Measurements from ENCODE around the gene AK6. TPM values are rescaled to one million over a fixed set of nuclear protein-coding genes. Genes with fewer than 3 reads are reported as not detected.

AK6 gene
- total RNA-seq, 2 experiments from 2014 or later: 54.9 to 85.7 TPM

- Histone ChIP-seq H3K4me3 (ENCODE audit: low read depth, low read length, poor library complexity, severe bottlenecking) (peak overlapping the region; percentile 84), H3K27ac (ENCODE audit: low read depth, low read length, poor library complexity, severe bottlenecking) (peak overlapping the region; percentile 88), H3K4me1 (ENCODE audit: insufficient read depth, low read length, poor library complexity, severe bottlenecking) (peaks cover 50% of the 10 kb centered on the region), H3K4me2 (ENCODE audit: low read length) (peak overlapping the region; percentile 90), H3K79me2 (ENCODE audit: insufficient read depth, low read depth, low read length) (peaks cover 93% of the 10 kb centered on the region), H2AFZ (ENCODE audit: low read length) (peak overlapping the region; percentile 43; the same call in 1 of the 2 replicates), H3K9me3 (ENCODE audit: low read length) (no peaks in the 10 kb centered on the region), H4K20me1 (ENCODE audit: insufficient read depth, low read length) (peaks cover 12% of the 10 kb centered on the region), H3K36me3 (ENCODE audit: insufficient read depth, low read length) (peaks cover 59% of the 10 kb centered on the region), H3K9me2 (ENCODE audit: insufficient read depth, low read length) (no peaks in the 10 kb centered on the region)
- ChIA-PET CTCF (ENCODE audit: unreplicated experiment) (no interaction called here), POLR2A (interaction anchor here (1.4 kb wide), 1 partner anchor 275 kb away, joined by 3 read pairs; the partner anchor contains the start of gene SLC30A5)
- intact Hi-C loops (cut with micrococcal nuclease; ENCODE audit: unreplicated experiment): no loop called here
- TSS peak; percentile 69 for BruUV-seq (replicated peaks)
- TF ChIP-seq CTCF (conservative IDR thresholded peaks at IDR 0.05; ENCODE audit: low read length): no peak
- no peak for TF ChIP-seq EZH2phosphoT487 (IDR thresholded peaks at IDR 0.05; ENCODE audit: borderline replicate concordance, low read depth, low read length)
- peak; percentile 45 for DNase-seq (ENCODE audit: low spot score)
These were observed 621 bp downstream of the AK6 start for GRCh38 chr5:69368458-69369339.

- intact Hi-C loops (cut with micrococcal nuclease; ENCODE audit: unreplicated experiment): no loop called here
- ChIA-PET POLR2A (no interaction called here), CTCF (ENCODE audit: unreplicated experiment) (no interaction called here)
- Histone ChIP-seq H3K4me2 (ENCODE audit: low read length) (peak overlapping the region; percentile 90), H3K9me2 (ENCODE audit: insufficient read depth, low read length) (no peaks in the 10 kb centered on the region), H3K4me3 (ENCODE audit: low read depth, low read length, poor library complexity, severe bottlenecking) (peak overlapping the region; percentile 84), H2AFZ (ENCODE audit: low read length) (no peak overlapping the region), H3K9me3 (ENCODE audit: low read length) (no peaks in the 10 kb centered on the region), H3K27ac (ENCODE audit: low read depth, low read length, poor library complexity, severe bottlenecking) (peak overlapping the region; percentile 88), H3K4me1 (ENCODE audit: insufficient read depth, low read length, poor library complexity, severe bottlenecking) (peaks cover 41% of the 10 kb centered on the region), H3K36me3 (ENCODE audit: insufficient read depth, low read length) (peaks cover 66% of the 10 kb centered on the region), H3K79me2 (ENCODE audit: insufficient read depth, low read depth, low read length) (peaks cover 91% of the 10 kb centered on the region), H4K20me1 (ENCODE audit: insufficient read depth, low read length) (peaks cover 12% of the 10 kb centered on the region)
- no TSS peak for BruUV-seq (replicated peaks)
- peak; percentile 70 for TF ChIP-seq CTCF (conservative IDR thresholded peaks at IDR 0.05; ENCODE audit: low read length)
- TF ChIP-seq EZH2phosphoT487 (IDR thresholded peaks at IDR 0.05; ENCODE audit: borderline replicate concordance, low read depth, low read length): no peak
- no peak for DNase-seq (ENCODE audit: low spot score)
These were observed 1.5 kb downstream of the AK6 start for GRCh38 chr5:69367697-69368279.
